Lower lobe of right lung (tissue), 2 donors: ENCODE results near the gene NPEPL1. TPM values are rescaled to one million over a fixed set of nuclear protein-coding genes. Genes with fewer than 3 reads are reported as not detected.

Source experiments
- ATAC-seq, 2 donors: fragments of 200-7000 bp; cut with Tn5 transposase; one replicate each; pipeline ENCODE4 v1.9.1; 2020 to 2022; ENCODE audit warnings: mild to moderate bottlenecking in 2 of 2, moderate library complexity in 2 of 2
- DNase-seq: peaks from one replicate; pipeline ENCODE4 v3.0.0-alpha.2; 2020
- H3K27ac ChIP-seq: fragments of 200-600 bp; one replicate; pipeline ENCODE4 v1.8.0; 2022
- H3K27me3 ChIP-seq: fragments of 200-600 bp; one replicate; pipeline ENCODE4 v1.8.0; 2022; ENCODE audit warnings: low read depth
- H3K36me3 ChIP-seq: fragments of 200-600 bp; one replicate; pipeline ENCODE4 v1.8.0; 2022; ENCODE audit warnings: mild to moderate bottlenecking
- H3K4me1 ChIP-seq: fragments of 200-600 bp; one replicate; pipeline ENCODE4 v1.8.0; 2022
- H3K4me3 ChIP-seq: fragments of 200-600 bp; one replicate; pipeline ENCODE4 v1.8.0; 2022; ENCODE audit warnings: mild to moderate bottlenecking
- H3K9me3 ChIP-seq: fragments of 200-600 bp; one replicate; pipeline ENCODE4 v1.8.0; 2022
- CTCF ChIP-seq: fragments of 200-600 bp; IDR thresholded peaks from one replicate; pipeline ENCODE4 v1.8.0; 2022; ENCODE audit warnings: antibody characterized with exemption, mild to moderate bottlenecking
- intact Hi-C: fragments of 100-400 bp; cut with DNase I; formaldehyde crosslinking; loops from one replicate; pipeline ENCODE4 v1.11.0; 2022
- total RNA-seq: library from RNA; stranded (reverse); fragmentation: NEBNext Ultra II Directional; extraction: Animal tissue kit (Norgen Biotek cat#: 25700); gene quantifications from one replicate; pipeline ENCODE4 v1.2.1, GENCODE V29; 2021
- donor health status: DM: no; HTN: yes; CAD: no; lungs with severe emphysema.

The NPEPL1 gene
- total RNA-seq, 1 donor from 2014 or later = 40.6 TPM

- H3K9me3 ChIP-seq = no peaks in the 10 kb centered on the region
- no peak for DNase-seq
- no peak for TF ChIP-seq CTCF
- H3K27ac ChIP-seq = no peak overlapping the region
- peaks cover 58% of the 10 kb centered on the region for H3K4me1 ChIP-seq
- no peak overlapping the region for H3K4me3 ChIP-seq
- H3K36me3 ChIP-seq = peaks cover 3% of the 10 kb centered on the region
- intact Hi-C loops = no loop called here
- no peaks in the 10 kb centered on the region for H3K27me3 ChIP-seq
- ATAC-seq = no peak
These were observed 37.1 kb upstream of the NPEPL1 start for GRCh38 chr20:58655328-58656107.

GRCh38 chr20:58656831-58657230 lies 35.8 kb upstream of the NPEPL1 start:
- DNase-seq (no peak), ATAC-seq (no peak)
- H3K36me3 ChIP-seq = peaks cover 10% of the 10 kb centered on the region
- intact Hi-C loops = no loop called here
- TF ChIP-seq CTCF = no peak
- H3K9me3 ChIP-seq = no peaks in the 10 kb centered on the region
- no peak overlapping the region for H3K27ac ChIP-seq
- no peak overlapping the region for H3K4me3 ChIP-seq
- H3K4me1 ChIP-seq = peaks cover 66% of the 10 kb centered on the region
- H3K27me3 ChIP-seq = no peaks in the 10 kb centered on the region

GRCh38 chr20:58657262-58657661 lies 35.3 kb upstream of the NPEPL1 start:
- Histone ChIP-seq H3K4me1 (peaks cover 66% of the 10 kb centered on the region), H3K4me3 (no peak overlapping the region), H3K9me3 (no peaks in the 10 kb centered on the region), H3K27ac (no peak overlapping the region), H3K36me3 (peaks cover 14% of the 10 kb centered on the region), H3K27me3 (no peaks in the 10 kb centered on the region)
- ATAC-seq (no peak), DNase-seq (no peak)
- intact Hi-C loops = no loop called here
- TF ChIP-seq CTCF = no peak

- H3K27me3 ChIP-seq = no peaks in the 10 kb centered on the region
- H3K4me1 ChIP-seq = peaks cover 61% of the 10 kb centered on the region
- TF ChIP-seq CTCF = no peak
- no peak overlapping the region for H3K27ac ChIP-seq
- intact Hi-C loops = no loop called here
- DNase-seq = no peak
- no peak for ATAC-seq
- no peak overlapping the region for H3K4me3 ChIP-seq
- H3K36me3 ChIP-seq = peaks cover 21% of the 10 kb centered on the region
- H3K9me3 ChIP-seq = no peaks in the 10 kb centered on the region
These were observed 34.6 kb upstream of the NPEPL1 start for GRCh38 chr20:58657986-58658385.

GRCh38 chr20:58658760-58659159 lies 33.8 kb upstream of the NPEPL1 start:
- peaks cover 53% of the 10 kb centered on the region for H3K4me1 ChIP-seq
- H3K9me3 ChIP-seq = no peaks in the 10 kb centered on the region
- TF ChIP-seq CTCF = no peak
- H3K4me3 ChIP-seq = no peak overlapping the region
- DNase-seq (no peak), ATAC-seq (no peak)
- H3K27ac ChIP-seq = no peak overlapping the region
- H3K36me3 ChIP-seq = peaks cover 25% of the 10 kb centered on the region
- intact Hi-C loops = no loop called here
- H3K27me3 ChIP-seq = no peaks in the 10 kb centered on the region
